GM18873 (cell line): ENCODE measurements around the gene ZNF777.
"Not testable (repeated sequence)": the region's sequence is repeated elsewhere in the genome, so short reads cannot be mapped to it uniquely, and the experiment has no call there.

Experiments used
- ATAC-seq: cut with Tn5 transposase; IDR thresholded peaks from one replicate; pipeline ENCODE4 v1.9.1; 2021; ENCODE audit warnings: mild to moderate bottlenecking, moderate library complexity, moderate number of reproducible peaks; ENCODE audit not compliant: unreplicated experiment, low FRiP score

The ZNF777 gene

DNA sequence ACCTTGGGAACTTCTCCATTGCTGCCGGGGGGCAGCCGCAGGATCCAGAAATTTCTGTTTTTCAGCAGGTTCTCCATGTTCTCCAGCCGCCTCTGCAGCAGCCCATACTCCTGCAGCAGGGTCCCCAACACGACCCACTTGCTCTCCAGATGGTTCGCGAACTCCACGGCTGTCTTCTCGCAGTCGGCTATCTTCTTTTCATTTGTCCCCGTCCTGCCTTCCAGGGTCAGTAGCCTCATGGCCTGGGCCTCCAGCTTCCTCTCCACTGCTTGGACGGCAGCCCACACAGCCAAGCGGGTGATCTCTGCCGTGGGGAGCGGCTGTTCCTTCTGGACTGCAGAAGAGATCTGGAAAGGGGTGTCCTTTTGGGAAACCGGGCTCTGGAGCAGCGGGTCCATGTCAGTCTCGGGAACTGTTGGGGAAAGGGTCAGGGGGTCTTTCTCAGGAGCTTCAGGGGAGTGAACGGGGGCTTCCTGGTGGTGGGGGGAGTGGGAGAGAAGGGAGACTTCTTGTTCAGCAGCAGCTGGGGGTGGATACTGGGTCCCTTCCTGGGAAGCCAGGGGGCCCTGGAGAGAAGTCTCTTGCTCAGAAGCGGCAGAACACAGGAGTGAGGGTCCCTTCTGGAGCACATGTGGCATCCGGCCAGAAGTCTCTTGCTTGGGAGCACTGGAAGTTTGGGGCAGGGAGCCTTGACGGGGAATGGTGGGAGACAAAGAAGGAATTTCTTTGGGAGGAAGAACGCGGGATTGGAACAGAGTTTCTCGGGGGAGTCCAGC lies 5.5 kb downstream of the ZNF777 start:
- no peak for ATAC-seq

- ATAC-seq, result no peak
Observed at GRCh38 chr7:149454750-149455149, 6.1 kb downstream of the ZNF777 start.

DNA sequence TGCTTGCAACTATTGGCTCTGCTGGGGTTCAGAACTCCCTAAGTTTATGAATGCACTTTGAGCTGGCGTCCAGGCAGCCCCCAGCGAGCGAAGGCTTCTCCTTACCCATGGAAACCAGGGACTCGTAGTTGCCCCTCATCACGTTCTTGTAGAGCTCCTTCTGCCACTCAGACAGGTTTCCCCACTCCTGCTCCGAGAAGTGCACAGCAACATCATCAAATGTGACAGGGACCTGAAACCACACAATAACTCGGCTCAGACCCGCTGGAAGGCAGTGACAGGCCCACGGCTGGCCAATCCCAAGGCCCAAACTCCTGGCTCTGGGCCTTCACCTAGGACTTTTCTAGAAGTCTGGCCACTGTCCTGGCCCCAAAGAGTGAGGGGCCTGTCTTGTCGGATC lies 6.9 kb downstream of the ZNF777 start:
- no peak for ATAC-seq

DNA sequence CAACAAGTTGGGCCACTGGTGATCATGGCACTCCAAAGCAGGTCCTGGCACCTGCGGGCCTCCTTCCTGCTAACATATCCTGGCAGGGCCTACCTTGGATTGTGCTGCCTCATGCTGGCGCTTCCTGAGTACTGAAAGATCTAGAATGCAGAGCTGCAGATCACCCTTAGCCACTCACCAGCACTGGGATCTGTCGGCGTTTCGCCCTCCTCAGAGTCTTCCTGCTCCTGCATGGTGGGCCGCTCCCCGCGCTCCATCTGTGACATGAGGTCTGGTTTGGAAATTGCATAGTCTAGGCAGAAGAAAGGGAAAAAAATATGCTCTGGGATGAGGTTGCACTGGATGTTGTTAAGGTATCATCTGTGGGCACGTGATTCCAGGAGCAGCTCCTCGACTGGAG lies 10.0 kb downstream of the ZNF777 start:
- ATAC-seq, result no peak

- no peak for ATAC-seq
Observed at GRCh38 chr7:149449897-149450296, 11.0 kb downstream of the ZNF777 start.

- ATAC-seq, result no peak
Observed at GRCh38 chr7:149448961-149449360, 11.9 kb downstream of the ZNF777 start.

GRCh38 chr7:149446026-149446425 lies 14.8 kb downstream of the ZNF777 start:
- not testable (repeated sequence) for ATAC-seq

GRCh38 chr7:149444287-149444686 lies 16.6 kb downstream of the ZNF777 start:
- no peak for ATAC-seq

- no peak for ATAC-seq
Observed at GRCh38 chr7:149443523-149443922, 17.3 kb downstream of the ZNF777 start.

DNA sequence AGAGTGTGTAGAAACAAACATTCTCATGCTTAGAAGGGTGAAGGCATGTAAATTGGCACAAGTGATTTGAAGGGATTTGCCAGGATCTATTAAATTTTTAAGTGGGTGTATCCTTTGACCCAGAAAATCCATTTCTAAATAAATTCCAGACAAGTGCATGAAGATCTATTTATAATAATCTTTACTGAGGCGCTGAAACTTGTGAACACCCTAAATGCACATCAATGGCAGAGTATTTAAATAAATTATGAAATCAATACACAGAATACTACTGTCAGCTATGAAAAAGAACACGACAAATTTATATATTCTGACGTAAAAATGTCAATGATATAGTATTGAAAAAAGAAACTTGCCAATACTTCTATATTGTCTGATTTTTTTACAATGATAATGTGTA lies 17.9 kb downstream of the ZNF777 start:
- no peak for ATAC-seq

DNA sequence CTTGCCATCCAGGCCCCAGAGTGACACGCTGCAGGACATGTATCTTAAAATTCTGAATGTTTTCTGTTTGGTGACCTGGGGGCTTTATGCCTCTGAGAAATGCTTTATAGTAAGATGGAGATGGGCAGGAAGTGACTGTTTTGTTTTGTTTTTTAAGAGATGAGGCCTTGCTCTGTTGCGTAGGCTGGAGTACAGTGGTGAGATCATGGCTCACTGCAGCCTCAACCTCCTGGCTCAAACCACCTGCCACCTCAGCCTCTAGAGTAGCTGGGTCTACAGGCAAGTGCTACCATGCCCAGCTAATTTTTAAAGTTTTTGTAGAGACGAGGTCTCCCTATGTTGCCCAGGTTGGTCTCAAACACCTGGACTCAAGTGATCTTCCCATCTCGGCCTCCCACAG lies 20.6 kb downstream of the ZNF777 start:
- ATAC-seq, result no peak

- ATAC-seq, result no peak
Observed at GRCh38 chr7:149436358-149436757, 24.5 kb downstream of the ZNF777 start.

DNA sequence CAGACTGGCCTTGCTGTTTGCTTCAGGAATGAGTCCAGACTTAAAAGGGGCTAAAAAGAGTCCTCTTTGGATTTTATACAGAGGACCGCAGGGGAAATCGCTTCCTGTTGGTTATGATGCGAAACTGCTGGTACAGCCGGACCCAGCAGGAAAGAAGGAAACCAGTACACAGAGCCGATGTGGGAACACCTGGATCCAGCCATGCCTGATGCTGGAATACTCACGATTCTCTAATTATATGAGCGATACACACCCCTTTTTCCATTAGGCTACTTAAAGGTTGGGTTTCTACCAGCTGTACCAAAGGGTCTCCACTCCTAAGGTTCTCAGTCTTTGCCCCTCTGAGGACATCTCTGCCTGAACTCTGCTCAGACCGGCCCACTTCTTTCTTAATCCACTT lies 27.7 kb downstream of the ZNF777 start:
- no peak for ATAC-seq

GRCh38 chr7:149432121-149432691 lies 28.7 kb downstream of the ZNF777 start:
- ATAC-seq, result no peak

DNA sequence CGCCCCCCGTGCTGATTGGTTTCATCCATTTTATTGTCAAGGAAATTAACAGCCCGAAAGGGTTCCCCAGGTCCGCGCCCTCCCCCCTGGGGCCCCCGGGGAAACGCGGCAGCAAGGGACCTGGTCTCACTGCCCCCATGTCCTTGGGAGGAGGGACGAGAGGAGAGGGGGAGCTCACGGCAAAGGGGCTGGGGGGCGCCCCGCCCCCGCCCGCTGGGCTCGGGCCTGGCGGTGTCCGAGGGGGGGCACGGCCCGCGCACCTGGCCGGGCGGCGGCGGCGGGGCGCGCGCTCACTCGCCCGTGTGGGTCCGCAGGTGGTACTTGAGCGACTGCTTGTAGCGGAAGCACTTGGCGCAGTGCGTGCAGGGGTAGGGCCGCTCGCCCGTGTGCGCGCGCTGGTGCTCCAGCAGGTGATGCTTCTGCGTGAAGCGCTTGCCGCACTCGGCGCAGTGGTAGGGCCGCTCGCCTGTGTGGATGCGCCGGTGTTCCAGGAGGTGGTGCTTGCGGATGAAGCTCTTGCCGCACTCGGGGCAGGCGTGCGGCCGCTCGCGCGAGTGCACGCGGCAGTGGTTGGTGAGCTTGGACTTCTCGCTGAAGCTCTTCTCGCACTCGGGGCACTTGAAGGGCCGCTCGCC lies 29.3 kb downstream of the ZNF777 start:
- ATAC-seq, result no peak

GRCh38 chr7:149430192-149430591 lies 30.7 kb downstream of the ZNF777 start:
- no peak for ATAC-seq

DNA sequence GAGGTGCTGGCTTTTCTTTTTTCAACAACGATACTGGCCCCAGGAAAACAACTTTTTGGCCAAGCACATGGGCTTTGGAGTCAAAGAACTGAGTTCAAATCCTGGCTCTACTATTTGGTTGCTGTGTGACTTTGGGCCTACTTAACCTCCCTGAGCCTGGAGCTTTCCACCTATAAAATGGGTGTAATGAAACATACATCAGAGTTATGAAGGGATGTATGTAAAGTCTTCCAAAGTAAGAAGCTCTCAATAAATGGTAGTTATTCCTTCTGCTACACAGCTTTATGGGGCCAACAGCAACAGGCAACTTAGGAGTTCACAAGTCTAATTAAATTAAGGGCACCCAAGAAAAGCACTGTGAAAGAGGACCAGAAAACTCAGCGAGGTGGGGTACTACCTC lies 33.0 kb downstream of the ZNF777 start:
- ATAC-seq, result no peak

GRCh38 chr7:149427096-149427680 lies 33.7 kb downstream of the ZNF777 start:
- ATAC-seq, result no peak

- ATAC-seq, result no peak
Observed at GRCh38 chr7:149423449-149424110, 37.3 kb downstream of the ZNF777 start.

DNA sequence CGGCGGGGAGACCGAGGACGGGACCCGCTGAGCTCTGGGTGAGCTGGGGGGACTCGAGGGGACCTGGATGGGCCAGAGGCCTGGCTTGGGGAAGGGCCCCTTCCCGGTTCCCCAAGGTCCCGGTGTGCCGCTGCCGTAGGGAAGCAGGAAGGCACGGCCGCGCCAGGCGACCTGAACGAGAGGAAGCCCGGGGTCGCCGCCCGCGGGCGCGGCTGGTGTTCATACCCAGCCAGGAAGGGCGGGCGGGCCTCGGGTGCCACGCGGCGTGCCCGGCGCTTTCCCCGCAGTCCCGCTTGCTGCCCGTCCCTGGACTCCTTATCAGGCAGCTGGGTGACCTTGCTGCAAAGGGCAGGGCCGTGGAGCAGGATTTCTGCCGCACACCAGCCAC lies 38.0 kb downstream of the ZNF777 start:
- ATAC-seq, result no peak
